ENCODE results near the gene CATSPER1.

Gene CATSPER1

DNA sequence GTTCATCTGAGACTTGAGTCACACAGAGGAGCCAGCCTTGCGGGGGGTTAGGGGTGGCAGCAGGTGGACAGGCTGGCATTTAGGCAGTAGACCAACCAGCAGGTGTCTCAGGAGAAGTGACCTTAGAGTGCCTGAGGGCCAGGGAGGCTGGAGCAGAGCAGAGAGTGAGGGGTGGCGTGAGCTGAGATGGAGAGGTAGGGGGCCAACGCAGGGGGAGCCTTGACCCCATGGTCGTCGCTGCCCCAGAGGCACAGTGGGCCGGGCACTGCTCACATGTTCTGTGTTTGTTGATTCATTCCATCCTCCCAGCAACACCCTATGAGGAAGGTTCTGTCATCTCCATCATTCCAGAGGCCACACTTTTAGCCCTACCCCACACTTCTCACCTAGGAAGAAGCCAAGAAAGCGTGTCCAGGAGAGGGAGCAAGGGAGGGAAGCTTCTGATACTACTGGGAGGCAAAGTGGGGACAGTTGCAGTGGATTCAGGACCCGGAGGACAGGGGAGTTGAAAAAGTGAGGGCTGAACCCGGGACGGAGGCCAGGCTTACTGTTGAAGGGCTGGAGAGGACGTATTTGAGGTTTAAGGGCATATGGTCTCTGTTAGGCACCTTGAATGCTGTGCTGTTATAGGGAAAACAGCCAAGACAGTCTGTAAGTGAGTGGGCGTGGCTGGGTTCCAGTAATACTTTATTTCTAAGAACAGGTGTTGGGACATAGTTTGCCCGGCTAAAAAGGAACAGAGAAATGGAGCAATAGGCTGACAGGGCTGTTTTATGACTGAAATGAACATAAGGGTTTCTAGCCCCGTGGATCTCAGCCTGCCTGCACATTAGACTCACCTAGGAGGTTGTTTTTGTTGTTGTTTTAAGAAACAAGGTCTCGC, 57.4 kb downstream of the CATSPER1 start:
- Mint-ChIP-seq H3K27ac (no peak overlapping the region), H3K9me3 (no peaks in the 10 kb centered on the region), H3K27me3 (ENCODE audit: low read depth) (peaks cover 3% of the 10 kb centered on the region), H3K36me3 (ENCODE audit: low read depth) (peaks cover 59% of the 10 kb centered on the region), H3K4me1 (peaks cover 12% of the 10 kb centered on the region), H3K4me3 (no peak overlapping the region)
- TF ChIP-seq, protein P1, sequence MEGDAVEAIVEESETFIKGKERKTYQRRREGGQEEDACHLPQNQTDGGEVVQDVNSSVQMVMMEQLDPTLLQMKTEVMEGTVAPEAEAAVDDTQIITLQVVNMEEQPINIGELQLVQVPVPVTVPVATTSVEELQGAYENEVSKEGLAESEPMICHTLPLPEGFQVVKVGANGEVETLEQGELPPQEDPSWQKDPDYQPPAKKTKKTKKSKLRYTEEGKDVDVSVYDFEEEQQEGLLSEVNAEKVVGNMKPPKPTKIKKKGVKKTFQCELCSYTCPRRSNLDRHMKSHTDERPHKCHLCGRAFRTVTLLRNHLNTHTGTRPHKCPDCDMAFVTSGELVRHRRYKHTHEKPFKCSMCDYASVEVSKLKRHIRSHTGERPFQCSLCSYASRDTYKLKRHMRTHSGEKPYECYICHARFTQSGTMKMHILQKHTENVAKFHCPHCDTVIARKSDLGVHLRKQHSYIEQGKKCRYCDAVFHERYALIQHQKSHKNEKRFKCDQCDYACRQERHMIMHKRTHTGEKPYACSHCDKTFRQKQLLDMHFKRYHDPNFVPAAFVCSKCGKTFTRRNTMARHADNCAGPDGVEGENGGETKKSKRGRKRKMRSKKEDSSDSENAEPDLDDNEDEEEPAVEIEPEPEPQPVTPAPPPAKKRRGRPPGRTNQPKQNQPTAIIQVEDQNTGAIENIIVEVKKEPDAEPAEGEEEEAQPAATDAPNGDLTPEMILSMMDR (IDR thresholded peaks at IDR 0.05; ENCODE audit: unreplicated experiment in 3 of 3): no peak

DNA sequence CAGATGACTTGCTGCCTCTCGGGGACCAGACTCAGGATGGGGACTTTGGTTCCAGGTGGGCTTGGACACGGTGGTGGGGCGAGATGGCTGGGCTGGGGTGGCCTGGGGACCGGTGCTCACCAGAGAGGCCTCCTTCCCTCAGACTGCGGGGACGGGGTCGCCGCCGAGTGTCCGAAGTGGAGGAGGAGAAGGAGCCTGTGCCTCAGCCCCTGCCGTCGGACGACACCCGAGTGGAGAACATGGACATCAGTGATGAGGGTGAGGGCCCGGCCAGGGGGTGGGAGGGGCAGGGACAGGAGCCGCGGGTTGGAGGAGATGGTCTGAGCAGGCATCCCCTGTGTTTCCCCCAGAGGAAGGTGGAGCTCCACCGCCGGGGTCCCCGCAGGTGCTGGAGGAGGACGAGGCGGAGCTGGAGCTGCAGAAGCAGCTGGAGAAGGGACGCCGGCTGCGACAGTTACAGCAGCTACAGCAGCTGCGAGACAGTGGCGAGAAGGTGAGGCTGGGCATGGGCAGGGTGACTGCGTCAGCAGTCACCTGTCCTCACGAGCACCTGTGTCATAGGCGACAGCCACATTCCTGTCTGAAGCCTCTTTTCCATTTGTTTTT, 58.8 kb downstream of the CATSPER1 start:
- Mint-ChIP-seq H3K9me3 (no peaks in the 10 kb centered on the region), H3K4me1 (peaks cover 25% of the 10 kb centered on the region), H3K36me3 (ENCODE audit: low read depth) (peaks cover 58% of the 10 kb centered on the region), H3K27me3 (ENCODE audit: low read depth) (peaks cover 3% of the 10 kb centered on the region), H3K27ac (no peak overlapping the region), H3K4me3 (no peak overlapping the region)
- TF ChIP-seq, protein P1 (IDR thresholded peaks at IDR 0.05; ENCODE audit: unreplicated experiment in 3 of 3): no peak

All from nephron (organoid).